H9 (cell line): Measurements from ENCODE around the gene CELF1. TPM values are rescaled to one million over a fixed set of nuclear protein-coding genes. Genes with fewer than 3 reads are reported as not detected.

Experiments
- DNase-seq: peaks from one replicate; pipeline ENCODE4 v3.0.0-alpha.2; 2017
- H2AFZ ChIP-seq: one replicate; pipeline ENCODE4 v1.6.1; 2013; ENCODE audit warnings: mild to moderate bottlenecking, low read length, control low read depth, moderate library complexity
- H2AK5ac ChIP-seq: 2 replicates; pipeline ENCODE4 v1.6.1; 2013; ENCODE audit warnings: low read length, control low read depth, mixed read lengths; ENCODE audit not compliant: insufficient read length
- H2BK120ac ChIP-seq: one replicate; pipeline ENCODE4 v1.6.1; 2013; ENCODE audit warnings: low read depth, mild to moderate bottlenecking, low read length, control low read depth, inconsistent platforms; ENCODE audit not compliant: poor library complexity, severe bottlenecking
- H2BK12ac ChIP-seq: 2 replicates; pipeline ENCODE4 v1.6.1; 2013; ENCODE audit warnings: low read length, control low read depth, mixed read lengths, low read depth; ENCODE audit not compliant: insufficient read length
- H2BK15ac ChIP-seq: 2 replicates; pipeline ENCODE4 v1.6.1; 2013; ENCODE audit warnings: low read depth, low read length, control low read depth
- H2BK20ac ChIP-seq: one replicate; pipeline ENCODE4 v1.6.1; 2013; ENCODE audit warnings: low read depth, mild to moderate bottlenecking, low read length, control low read depth, inconsistent platforms; ENCODE audit not compliant: poor library complexity, severe bottlenecking
- H2BK5ac ChIP-seq: 2 replicates; pipeline ENCODE4 v1.6.1; 2013; ENCODE audit warnings: low read length, control low read depth, mixed read lengths; ENCODE audit not compliant: insufficient read length
- H3K14ac ChIP-seq: 2 replicates; pipeline ENCODE4 v1.6.1; 2013; ENCODE audit warnings: low read length, control low read depth; ENCODE audit not compliant: insufficient read depth
- H3K18ac ChIP-seq: 2 replicates; pipeline ENCODE4 v1.6.1; 2013; ENCODE audit warnings: low read depth, mild to moderate bottlenecking, mixed read lengths, low read length, control low read depth; ENCODE audit not compliant: insufficient read length
- H3K23ac ChIP-seq: 2 replicates; pipeline ENCODE4 v1.6.1; 2013; ENCODE audit warnings: low read length, control low read depth, mixed read lengths, low read depth; ENCODE audit not compliant: insufficient read length
- H3K23me2 ChIP-seq: 2 replicates; pipeline ENCODE4 v1.6.1; 2013; ENCODE audit warnings: low read depth, mild to moderate bottlenecking, mixed read lengths, low read length, control low read depth; ENCODE audit not compliant: insufficient read length, poor library complexity, severe bottlenecking
- H3K27ac ChIP-seq: 2 replicates; pipeline ENCODE4 v1.5.1; 2013; ENCODE audit warnings: low read length, control low read depth, mixed read lengths, low read depth; ENCODE audit not compliant: insufficient read length
- H3K27me3 ChIP-seq: 2 replicates; pipeline ENCODE4 v1.6.1; 2013; ENCODE audit warnings: low read length, control low read depth, inconsistent platforms; ENCODE audit not compliant: insufficient read depth
- H3K4ac ChIP-seq: 2 replicates; pipeline ENCODE4 v1.6.1; 2013; ENCODE audit warnings: low read depth, mild to moderate bottlenecking, control low read depth, inconsistent platforms, low read length, moderate library complexity
- H3K4me1 ChIP-seq: 2 replicates; pipeline ENCODE4 v1.6.1; 2013; ENCODE audit warnings: low read length, control low read depth, inconsistent platforms; ENCODE audit not compliant: insufficient read depth
- H3K4me2 ChIP-seq: 2 replicates; pipeline ENCODE4 v1.6.1; 2013; ENCODE audit warnings: low read length, control low read depth, mixed read lengths; ENCODE audit not compliant: insufficient read length, insufficient read depth
- H3K56ac ChIP-seq: 2 replicates; pipeline ENCODE4 v1.6.1; 2013; ENCODE audit warnings: low read depth, mild to moderate bottlenecking, mixed read lengths, low read length, control low read depth; ENCODE audit not compliant: insufficient read length
- H3K79me1 ChIP-seq: 2 replicates; pipeline ENCODE4 v1.6.1; 2013; ENCODE audit warnings: low read depth, mild to moderate bottlenecking, moderate library complexity, low read length, control low read depth, inconsistent platforms; ENCODE audit not compliant: insufficient read depth, poor library complexity, severe bottlenecking
- H3K79me2 ChIP-seq: 2 replicates; pipeline ENCODE4 v1.6.1; 2013; ENCODE audit warnings: low read length, control low read depth, inconsistent platforms; ENCODE audit not compliant: insufficient read depth
- H3K9ac ChIP-seq: 2 replicates; pipeline ENCODE4 v1.6.1; 2013; ENCODE audit warnings: low read length, control low read depth, mixed read lengths; ENCODE audit not compliant: insufficient read length; ENCODE audit errors: extremely low read depth
- H3K9me3 ChIP-seq: one replicate; pipeline ENCODE4 v1.6.1; 2013; ENCODE audit warnings: low read depth, low read length, inconsistent platforms; ENCODE audit not compliant: control insufficient read depth
- H3T11ph ChIP-seq: one replicate; pipeline ENCODE4 v1.6.1; 2013; ENCODE audit warnings: mild to moderate bottlenecking, low read length, control low read depth, inconsistent platforms
- H4K20me1 ChIP-seq: one replicate; pipeline ENCODE4 v1.6.1; 2013; ENCODE audit not compliant: control insufficient read depth, insufficient read length, insufficient read depth
- H4K5ac ChIP-seq: 2 replicates; pipeline ENCODE4 v1.6.1; 2013; ENCODE audit warnings: low read depth, mild to moderate bottlenecking, mixed read lengths, low read length, control low read depth; ENCODE audit not compliant: insufficient read length
- H4K8ac ChIP-seq: replicated peaks from 2 replicates; pipeline ENCODE4 v1.6.1; 2013; ENCODE audit warnings: low read length, control low read depth, mixed read lengths, low read depth; ENCODE audit not compliant: insufficient read length
- H4K91ac ChIP-seq: 2 replicates; pipeline ENCODE4 v1.6.1; 2013; ENCODE audit warnings: low read depth, mild to moderate bottlenecking, moderate library complexity, mixed read lengths, low read length, control low read depth; ENCODE audit not compliant: insufficient read length
- H3K27ac Mint-ChIP-seq, 3 experiments: 2 replicates in 2 of 3; 3 replicates in 1 of 3; pipeline ENCODE4 v1.8.0; 2020 to 2021; ENCODE audit warnings: mixed read lengths in 3 of 3, mild to moderate bottlenecking in 1 of 3, moderate library complexity in 1 of 3
- H3K27me3 Mint-ChIP-seq: 2 replicates; pipeline ENCODE4 v1.8.0; 2021; ENCODE audit warnings: low read depth, mild to moderate bottlenecking, moderate library complexity, mixed read lengths
- H3K36me3 Mint-ChIP-seq, 3 experiments: 2 replicates in 2 of 3; 3 replicates in 1 of 3; pipeline ENCODE4 v1.8.0; 2020 to 2021; ENCODE audit warnings: low read depth in 3 of 3, mixed read lengths in 3 of 3; ENCODE audit not compliant: insufficient read depth in 1 of 3
- H3K4me1 Mint-ChIP-seq, 2 experiments: 2 replicates each; pipeline ENCODE4 v1.8.0; 2020; ENCODE audit warnings: mixed read lengths in 2 of 2
- H3K4me3 Mint-ChIP-seq, 2 experiments: 2 replicates in 1 of 2; 3 replicates in 1 of 2; pipeline ENCODE4 v1.8.0; 2020 to 2021; ENCODE audit warnings: mild to moderate bottlenecking in 2 of 2, mixed read lengths in 2 of 2, moderate library complexity in 1 of 2
- H3K9me3 Mint-ChIP-seq, 2 experiments: 2 replicates in 1 of 2; 3 replicates in 1 of 2; pipeline ENCODE4 v1.8.0; 2020; ENCODE audit warnings: mild to moderate bottlenecking in 2 of 2, mixed read lengths in 2 of 2, moderate library complexity in 1 of 2
- WGBS: extraction: QIAGEN DNeasy Blood & Tissue Kit; methylation state at CpG from one replicate; pipeline ENCODE4 v1.1.7; 2013; ENCODE audit warnings: missing lambda C conversion rate, low lambda C conversion rate, mixed read lengths; ENCODE audit not compliant: insufficient read length; ENCODE audit errors: extremely low coverage; 5-methylcytosine and 5-hydroxymethylcytosine counted together
- total RNA-seq: library from RNA; stranded (reverse); gene quantifications from 2 replicates; pipeline ENCODE4 v1.2.1, GENCODE V29; 2021
- TF ChIP-seq, protein P1 (sequence below): fragments of 200-600 bp; sonication (generic); conservative IDR thresholded peaks from 3 replicates; pipeline ENCODE4 v1.8.0; 2021; ENCODE audit warnings: antibody characterized with exemption, mild to moderate bottlenecking

Gene CELF1
- total RNA-seq, 1 experiment from 2014 or later, result 211 TPM

GRCh38 chr11:47435687-47436086, 117.2 kb downstream of the CELF1 start:
- no peak overlapping the region for H2BK20ac ChIP-seq
- H4K91ac ChIP-seq, result no peak overlapping the region
- H4K20me1 ChIP-seq, result no peaks in the 10 kb centered on the region
- no peak overlapping the region for H4K8ac ChIP-seq
- no peak overlapping the region for H2AFZ ChIP-seq
- no peaks in the 10 kb centered on the region for H3K79me2 ChIP-seq
- H3K36me3 Mint-ChIP-seq, result no peaks in the 10 kb centered on the region; a peak in 1 of 7 replicates
- no peak overlapping the region for H2BK5ac ChIP-seq
- no peaks in the 10 kb centered on the region for H3K4me1 ChIP-seq
- H2BK15ac ChIP-seq, result no peak overlapping the region
- no peak overlapping the region for H3K9ac ChIP-seq
- H2AK5ac ChIP-seq, result no peak overlapping the region
- H2BK120ac ChIP-seq, result no peak overlapping the region
- no peak overlapping the region for H3K4ac ChIP-seq
- H4K5ac ChIP-seq, result no peak overlapping the region
- TF ChIP-seq, protein P1, sequence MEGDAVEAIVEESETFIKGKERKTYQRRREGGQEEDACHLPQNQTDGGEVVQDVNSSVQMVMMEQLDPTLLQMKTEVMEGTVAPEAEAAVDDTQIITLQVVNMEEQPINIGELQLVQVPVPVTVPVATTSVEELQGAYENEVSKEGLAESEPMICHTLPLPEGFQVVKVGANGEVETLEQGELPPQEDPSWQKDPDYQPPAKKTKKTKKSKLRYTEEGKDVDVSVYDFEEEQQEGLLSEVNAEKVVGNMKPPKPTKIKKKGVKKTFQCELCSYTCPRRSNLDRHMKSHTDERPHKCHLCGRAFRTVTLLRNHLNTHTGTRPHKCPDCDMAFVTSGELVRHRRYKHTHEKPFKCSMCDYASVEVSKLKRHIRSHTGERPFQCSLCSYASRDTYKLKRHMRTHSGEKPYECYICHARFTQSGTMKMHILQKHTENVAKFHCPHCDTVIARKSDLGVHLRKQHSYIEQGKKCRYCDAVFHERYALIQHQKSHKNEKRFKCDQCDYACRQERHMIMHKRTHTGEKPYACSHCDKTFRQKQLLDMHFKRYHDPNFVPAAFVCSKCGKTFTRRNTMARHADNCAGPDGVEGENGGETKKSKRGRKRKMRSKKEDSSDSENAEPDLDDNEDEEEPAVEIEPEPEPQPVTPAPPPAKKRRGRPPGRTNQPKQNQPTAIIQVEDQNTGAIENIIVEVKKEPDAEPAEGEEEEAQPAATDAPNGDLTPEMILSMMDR, result no peak
- no peak overlapping the region for H3K4me3 Mint-ChIP-seq
- H3K23me2 ChIP-seq, result no peaks in the 10 kb centered on the region
- H3K27ac Mint-ChIP-seq, result peak overlapping the region in 1 of 3 experiments; percentile 85; a peak in 1 of 7 replicates
- no peaks in the 10 kb centered on the region for H3K79me1 ChIP-seq
- no peaks in the 10 kb centered on the region for H3K27me3 ChIP-seq
- no peak overlapping the region for H2BK12ac ChIP-seq
- H3K4me1 Mint-ChIP-seq, result no peaks in the 10 kb centered on the region
- no peak overlapping the region for H3K18ac ChIP-seq
- no peak overlapping the region for H3K27ac ChIP-seq
- no peak overlapping the region for H3K14ac ChIP-seq
- no peak overlapping the region for H3T11ph ChIP-seq
- DNase-seq, result no peak
- no CpG with 5 or more reads among the region's 3 CpGs for WGBS
- H3K9me3 Mint-ChIP-seq, result no peaks in the 10 kb centered on the region
- H3K9me3 ChIP-seq, result no peaks in the 10 kb centered on the region
- no peak overlapping the region for H3K4me2 ChIP-seq
- H3K56ac ChIP-seq, result no peak overlapping the region
- H3K23ac ChIP-seq, result no peak overlapping the region
- no peaks in the 10 kb centered on the region; the same call in 1 of the 2 replicates for H3K27me3 Mint-ChIP-seq
